ENCODE measurements around the gene SRGAP1.
"Not testable (repeated sequence)": the region's sequence is repeated elsewhere in the genome, so short reads cannot be mapped to it uniquely, and the experiment has no call there.

Gene SRGAP1

GRCh38 chr12:64092507-64093196 is 248.2 kb downstream of the SRGAP1 start:
- DNase-seq = no peak

GRCh38 chr12:64093689-64094088 is 249.2 kb downstream of the SRGAP1 start:
- no peak for DNase-seq

- no peak for DNase-seq
Measured at GRCh38 chr12:64097366-64098105, 253.0 kb downstream of the SRGAP1 start.

GRCh38 chr12:64098709-64099354 is 254.3 kb downstream of the SRGAP1 start:
- peak in 1 of 2 donors; percentile 5 for DNase-seq

GRCh38 chr12:64099397-64099796 is 254.9 kb downstream of the SRGAP1 start:
- no peak for DNase-seq

- DNase-seq = no peak
Measured at GRCh38 chr12:64102339-64102738, 257.8 kb downstream of the SRGAP1 start.

GRCh38 chr12:64103825-64104740 is 259.6 kb downstream of the SRGAP1 start:
- no peak for DNase-seq

- no peak for DNase-seq
Measured at GRCh38 chr12:64105026-64105425, 260.5 kb downstream of the SRGAP1 start.

- no peak for DNase-seq
Measured at GRCh38 chr12:64107776-64108175, 263.3 kb downstream of the SRGAP1 start.

- no peak for DNase-seq
Measured at GRCh38 chr12:64109706-64110105, 265.2 kb downstream of the SRGAP1 start.

GRCh38 chr12:64110864-64111263 is 266.4 kb downstream of the SRGAP1 start:
- no peak for DNase-seq

GRCh38 chr12:64116969-64117368 is 272.5 kb downstream of the SRGAP1 start:
- DNase-seq = no peak

- no peak for DNase-seq
Measured at GRCh38 chr12:64120568-64120967, 276.1 kb downstream of the SRGAP1 start.

- not testable (repeated sequence) for DNase-seq
Measured at GRCh38 chr12:64121086-64121485, 276.6 kb downstream of the SRGAP1 start.

- DNase-seq = no peak
Measured at GRCh38 chr12:64122154-64122553, 277.7 kb downstream of the SRGAP1 start.

GRCh38 chr12:64122995-64123394 is 278.5 kb downstream of the SRGAP1 start:
- DNase-seq = no peak

- DNase-seq = no peak
Measured at GRCh38 chr12:64123448-64123847, 278.9 kb downstream of the SRGAP1 start.

- DNase-seq = no peak
Measured at GRCh38 chr12:64124511-64125197, 280.2 kb downstream of the SRGAP1 start.

- no peak for DNase-seq
Measured at GRCh38 chr12:64125913-64126312, 281.4 kb downstream of the SRGAP1 start.

- DNase-seq = no peak
Measured at GRCh38 chr12:64127811-64128210, 283.3 kb downstream of the SRGAP1 start.

GRCh38 chr12:64128366-64128765 is 283.9 kb downstream of the SRGAP1 start:
- no peak for DNase-seq

GRCh38 chr12:64130476-64130875 is 286.0 kb downstream of the SRGAP1 start:
- not testable (repeated sequence) for DNase-seq
